KMS-11 (cell line): ENCODE results near the gene KMT2A.
A peak's percentile ranks its signal among the peaks of the same experiment; 100 is the strongest.

Experiments
- H2AFZ ChIP-seq: fragments of 200-600 bp; sonication (generic); 2 replicates; pipeline ENCODE4 v1.6.1; 2016; ENCODE audit warnings: antibody characterized with exemption, mixed run types, low read depth
- H3K27ac ChIP-seq: fragments of 200-600 bp; sonication (generic); 2 replicates; pipeline ENCODE4 v1.6.1; 2016; ENCODE audit warnings: mild to moderate bottlenecking, mixed run types
- H3K27me3 ChIP-seq: fragments of 200-600 bp; sonication (generic); 2 replicates; pipeline ENCODE4 v1.6.1; 2017; ENCODE audit warnings: mild to moderate bottlenecking, low read depth, mixed run types, moderate library complexity; ENCODE audit not compliant: insufficient read depth
- H3K36me3 ChIP-seq: fragments of 200-600 bp; sonication (generic); 2 replicates; pipeline ENCODE4 v1.6.1; 2017; ENCODE audit warnings: mild to moderate bottlenecking, mixed run types; ENCODE audit not compliant: insufficient read depth
- H3K4me1 ChIP-seq: fragments of 200-600 bp; sonication (generic); 2 replicates; pipeline ENCODE4 v1.6.1; 2016; ENCODE audit warnings: mild to moderate bottlenecking, low read depth, mixed run types; ENCODE audit not compliant: poor library complexity, severe bottlenecking
- H3K4me2 ChIP-seq: fragments of 200-600 bp; sonication (generic); 2 replicates; pipeline ENCODE4 v1.7.0; 2016; ENCODE audit warnings: mild to moderate bottlenecking, mixed run types
- H3K4me3 ChIP-seq: fragments of 200-600 bp; sonication (generic); IDR thresholded peaks from 2 replicates; pipeline ENCODE4 v1.6.1; 2017; ENCODE audit warnings: low read depth, low read length, mixed read lengths; ENCODE audit not compliant: insufficient read depth
- H3K79me2 ChIP-seq: fragments of 200-600 bp; sonication (generic); 2 replicates; pipeline ENCODE4 v1.6.1; 2016; ENCODE audit warnings: low read depth, mixed run types; ENCODE audit not compliant: insufficient read depth
- H3K9ac ChIP-seq: fragments of 200-600 bp; sonication (generic); 2 replicates; pipeline ENCODE4 v1.6.1; 2016; ENCODE audit warnings: mild to moderate bottlenecking, mixed run types
- H4K20me1 ChIP-seq: fragments of 200-600 bp; sonication (generic); 2 replicates; pipeline ENCODE4 v1.6.1; 2016; ENCODE audit warnings: mild to moderate bottlenecking, mixed run types; ENCODE audit not compliant: insufficient read depth
- TF ChIP-seq, protein P1 (sequence below): fragments of 200-600 bp; sonication (generic); conservative IDR thresholded peaks from 2 replicates; pipeline ENCODE4 v1.6.1; 2017; ENCODE audit warnings: low read depth, mild to moderate bottlenecking, antibody characterized with exemption, low read length, moderate library complexity, mixed read lengths

KMT2A gene

DNA sequence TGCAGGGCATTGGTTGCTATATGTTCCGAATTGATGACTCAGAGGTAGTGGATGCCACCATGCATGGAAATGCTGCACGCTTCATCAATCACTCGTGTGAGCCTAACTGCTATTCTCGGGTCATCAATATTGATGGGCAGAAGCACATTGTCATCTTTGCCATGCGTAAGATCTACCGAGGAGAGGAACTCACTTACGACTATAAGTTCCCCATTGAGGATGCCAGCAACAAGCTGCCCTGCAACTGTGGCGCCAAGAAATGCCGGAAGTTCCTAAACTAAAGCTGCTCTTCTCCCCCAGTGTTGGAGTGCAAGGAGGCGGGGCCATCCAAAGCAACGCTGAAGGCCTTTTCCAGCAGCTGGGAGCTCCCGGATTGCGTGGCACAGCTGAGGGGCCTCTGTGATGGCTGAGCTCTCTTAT, 85.6 kb downstream of the KMT2A start:
- H3K27ac ChIP-seq, result no peak overlapping the region

DNA sequence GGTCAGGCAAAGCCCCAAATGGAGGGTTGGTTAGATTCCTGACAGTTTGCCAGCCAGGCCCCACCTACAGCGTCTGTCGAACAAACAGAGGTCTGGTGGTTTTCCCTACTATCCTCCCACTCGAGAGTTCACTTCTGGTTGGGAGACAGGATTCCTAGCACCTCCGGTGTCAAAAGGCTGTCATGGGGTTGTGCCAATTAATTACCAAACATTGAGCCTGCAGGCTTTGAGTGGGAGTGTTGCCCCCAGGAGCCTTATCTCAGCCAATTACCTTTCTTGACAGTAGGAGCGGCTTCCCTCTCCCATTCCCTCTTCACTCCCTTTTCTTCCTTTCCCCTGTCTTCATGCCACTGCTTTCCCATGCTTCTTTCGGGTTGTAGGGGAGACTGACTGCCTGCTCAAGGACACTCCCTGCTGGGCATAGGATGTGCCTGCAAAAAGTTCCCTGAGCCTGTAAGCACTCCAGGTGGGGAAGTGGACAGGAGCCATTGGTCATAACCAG, 86.3 kb downstream of the KMT2A start:
- no peak overlapping the region for H2AFZ ChIP-seq
- H3K4me3 ChIP-seq, result no peak overlapping the region
- H4K20me1 ChIP-seq, result no peaks in the 10 kb centered on the region
- H3K27me3 ChIP-seq, result no peaks in the 10 kb centered on the region
- no peaks in the 10 kb centered on the region for H3K36me3 ChIP-seq
- H3K9ac ChIP-seq, result no peak overlapping the region
- H3K4me2 ChIP-seq, result no peak overlapping the region
- TF ChIP-seq, protein P1, sequence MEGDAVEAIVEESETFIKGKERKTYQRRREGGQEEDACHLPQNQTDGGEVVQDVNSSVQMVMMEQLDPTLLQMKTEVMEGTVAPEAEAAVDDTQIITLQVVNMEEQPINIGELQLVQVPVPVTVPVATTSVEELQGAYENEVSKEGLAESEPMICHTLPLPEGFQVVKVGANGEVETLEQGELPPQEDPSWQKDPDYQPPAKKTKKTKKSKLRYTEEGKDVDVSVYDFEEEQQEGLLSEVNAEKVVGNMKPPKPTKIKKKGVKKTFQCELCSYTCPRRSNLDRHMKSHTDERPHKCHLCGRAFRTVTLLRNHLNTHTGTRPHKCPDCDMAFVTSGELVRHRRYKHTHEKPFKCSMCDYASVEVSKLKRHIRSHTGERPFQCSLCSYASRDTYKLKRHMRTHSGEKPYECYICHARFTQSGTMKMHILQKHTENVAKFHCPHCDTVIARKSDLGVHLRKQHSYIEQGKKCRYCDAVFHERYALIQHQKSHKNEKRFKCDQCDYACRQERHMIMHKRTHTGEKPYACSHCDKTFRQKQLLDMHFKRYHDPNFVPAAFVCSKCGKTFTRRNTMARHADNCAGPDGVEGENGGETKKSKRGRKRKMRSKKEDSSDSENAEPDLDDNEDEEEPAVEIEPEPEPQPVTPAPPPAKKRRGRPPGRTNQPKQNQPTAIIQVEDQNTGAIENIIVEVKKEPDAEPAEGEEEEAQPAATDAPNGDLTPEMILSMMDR, result 0 out of 2 replicates have a peak, but pooled peaks have one; percentile 20
- no peaks in the 10 kb centered on the region for H3K4me1 ChIP-seq
- no peaks in the 10 kb centered on the region for H3K79me2 ChIP-seq
- H3K27ac ChIP-seq, result no peak overlapping the region

More for the DNA sequence above, 85.6 kb downstream of the KMT2A start:
- TF ChIP-seq, protein P1, result no peak
- Histone ChIP-seq H3K9ac (no peak overlapping the region), H3K4me3 (no peak overlapping the region), H4K20me1 (no peaks in the 10 kb centered on the region), H3K36me3 (no peaks in the 10 kb centered on the region), H3K4me2 (no peak overlapping the region), H3K4me1 (no peaks in the 10 kb centered on the region), H3K27me3 (no peaks in the 10 kb centered on the region), H2AFZ (no peak overlapping the region), H3K79me2 (no peaks in the 10 kb centered on the region)

DNA sequence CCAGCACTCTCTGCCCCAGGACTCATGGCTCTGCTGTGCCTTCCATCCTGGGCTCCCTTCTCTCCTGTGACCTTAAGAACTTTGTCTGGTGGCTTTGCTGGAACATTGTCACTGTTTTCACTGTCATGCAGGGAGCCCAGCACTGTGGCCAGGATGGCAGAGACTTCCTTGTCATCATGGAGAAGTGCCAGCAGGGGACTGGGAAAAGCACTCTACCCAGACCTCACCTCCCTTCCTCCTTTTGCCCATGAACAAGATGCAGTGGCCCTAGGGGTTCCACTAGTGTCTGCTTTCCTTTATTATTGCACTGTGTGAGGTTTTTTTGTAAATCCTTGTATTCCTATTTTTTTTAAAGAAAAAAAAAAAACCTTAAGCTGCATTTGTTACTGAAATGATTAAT, 88.1 kb downstream of the KMT2A start:
- no peaks in the 10 kb centered on the region for H3K79me2 ChIP-seq
- TF ChIP-seq, protein P1, result no peak
- H3K4me3 ChIP-seq, result no peak overlapping the region
- no peaks in the 10 kb centered on the region for H3K27me3 ChIP-seq
- no peak overlapping the region for H3K4me2 ChIP-seq
- H2AFZ ChIP-seq, result no peak overlapping the region
- no peak overlapping the region for H3K27ac ChIP-seq
- no peak overlapping the region for H3K9ac ChIP-seq
- H3K36me3 ChIP-seq, result no peaks in the 10 kb centered on the region
- H4K20me1 ChIP-seq, result no peaks in the 10 kb centered on the region
- peaks cover 5% of the 10 kb centered on the region for H3K4me1 ChIP-seq

DNA sequence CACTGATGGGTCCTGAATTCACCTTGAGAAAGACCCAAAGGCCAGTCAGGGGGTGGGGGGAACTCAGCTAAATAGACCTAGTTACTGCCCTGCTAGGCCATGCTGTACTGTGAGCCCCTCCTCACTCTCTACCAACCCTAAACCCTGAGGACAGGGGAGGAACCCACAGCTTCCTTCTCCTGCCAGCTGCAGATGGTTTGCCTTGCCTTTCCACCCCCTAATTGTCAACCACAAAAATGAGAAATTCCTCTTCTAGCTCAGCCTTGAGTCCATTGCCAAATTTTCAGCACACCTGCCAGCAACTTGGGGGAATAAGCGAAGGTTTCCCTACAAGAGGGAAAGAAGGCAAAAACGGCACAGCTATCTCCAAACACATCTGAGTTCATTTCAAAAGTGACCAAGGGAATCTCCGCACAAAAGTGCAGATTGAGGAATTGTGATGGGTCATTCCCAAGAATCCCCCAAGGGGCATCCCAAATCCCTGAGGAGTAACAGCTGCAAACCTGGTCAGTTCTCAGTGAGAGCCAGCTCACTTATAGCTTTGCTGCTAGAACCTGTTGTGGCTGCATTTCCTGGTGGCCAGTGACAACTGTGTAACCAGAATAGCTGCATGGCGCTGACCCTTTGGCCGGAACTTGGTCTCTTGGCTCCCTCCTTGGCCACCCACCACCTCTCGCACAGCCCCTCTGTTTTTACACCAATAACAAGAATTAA, 88.6 kb downstream of the KMT2A start:
- Histone ChIP-seq H3K4me1 (peaks cover 11% of the 10 kb centered on the region), H3K27ac (no peak overlapping the region), H3K4me2 (no peak overlapping the region), H3K79me2 (no peaks in the 10 kb centered on the region), H3K36me3 (no peaks in the 10 kb centered on the region), H2AFZ (no peak overlapping the region), H3K4me3 (no peak overlapping the region), H3K9ac (no peak overlapping the region), H3K27me3 (no peaks in the 10 kb centered on the region), H4K20me1 (no peaks in the 10 kb centered on the region)
- TF ChIP-seq, protein P1, result no peak
